HEK293 (cell line): ENCODE measurements around the gene MACROH2A1.

Experiments used
- CTCF ChIA-PET: fragments of 350-600 bp; formaldehyde crosslinking; extraction: SDS; loops from one replicate; lab custom pipeline; 2021; ENCODE audit warnings: antibody characterized with exemption; lab: Yijun Ruan, JAX
- POLR2A ChIA-PET: fragments of 300-600 bp; formaldehyde crosslinking; extraction: SDS; loops from one replicate; lab custom pipeline; 2020; ENCODE audit warnings: antibody characterized with exemption, inconsistent platforms; lab: Yijun Ruan, JAX
- H3K27ac ChIP-seq: fragments of 200-500 bp; sonication (Bioruptor generic); 2 replicates; pipeline ENCODE4 v1.5.1; 2014; ENCODE audit warnings: low read depth, low read length, control low read depth, inconsistent platforms; ENCODE audit errors: extremely low read depth
- H3K36me3 ChIP-seq, 2 experiments: fragments of 200-500 bp in 1 of 2; sonication (Bioruptor generic) in 1 of 2; 1 replicate in 1 of 2; 2 replicates in 1 of 2; pipeline ENCODE4 v1.5.1; 2014 to 2017; ENCODE audit warnings: inconsistent platforms in 2 of 2, low read length in 2 of 2; ENCODE audit not compliant: control insufficient read depth in 2 of 2, insufficient read depth in 1 of 2
- H3K4me1 ChIP-seq: fragments of 200-500 bp; sonication (Bioruptor generic); 2 replicates; pipeline ENCODE4 v1.5.1; 2014; ENCODE audit warnings: mild to moderate bottlenecking, low read length, inconsistent platforms; ENCODE audit not compliant: control insufficient read depth, insufficient read depth
- H3K4me3 ChIP-seq: 2 replicates; pipeline ENCODE4 v1.5.1; 2011; ENCODE audit warnings: low read depth, mild to moderate bottlenecking, control low read depth, low read length, moderate library complexity
- H3K9me3 ChIP-seq: fragments of 200-500 bp; sonication (Bioruptor generic); 2 replicates; pipeline ENCODE4 v1.5.1; 2014; ENCODE audit warnings: low read depth, low read length, inconsistent platforms; ENCODE audit not compliant: control insufficient read depth, insufficient read depth
- HOXC10 ChIP-seq: sonication (generic); formaldehyde crosslinking; IDR thresholded peaks from 2 replicates; pipeline ENCODE4 v1.8.1; 2023; ENCODE audit warnings: mild to moderate bottlenecking, missing genetic modification reagents
- OSR2 ChIP-seq: fragments of 450-650 bp; formaldehyde crosslinking; IDR thresholded peaks from 2 replicates; pipeline ENCODE4 v1.5.1; 2016; ENCODE audit warnings: missing biosample characterization, missing genetic modification characterization
- PATZ1 ChIP-seq: fragments of 450-650 bp; formaldehyde crosslinking; IDR thresholded peaks from 2 replicates; pipeline ENCODE4 v1.5.1; 2016; ENCODE audit warnings: missing biosample characterization, missing genetic modification characterization
- PRDM10 ChIP-seq: fragments of 450-650 bp; formaldehyde crosslinking; IDR thresholded peaks from 2 replicates; pipeline ENCODE4 v1.5.1; 2016; ENCODE audit warnings: missing biosample characterization, missing genetic modification characterization
- SETDB1 ChIP-seq: IDR thresholded peaks from one replicate; pipeline ENCODE4 v1.6.1; 2017; ENCODE audit warnings: mild to moderate bottlenecking, low read length, moderate library complexity, mixed read lengths; ENCODE audit not compliant: insufficient read length
- TRIM28 ChIP-seq: IDR thresholded peaks from 2 replicates; pipeline ENCODE4 v1.6.1; 2011; ENCODE audit warnings: low read length, control low read depth, borderline replicate concordance
- ZBTB26 ChIP-seq: fragments of 450-650 bp; formaldehyde crosslinking; optimal IDR thresholded peaks from 2 replicates; pipeline ENCODE3; 2016; ENCODE audit warnings: missing biosample characterization, mild to moderate bottlenecking, missing genetic modification characterization
- ZBTB7A ChIP-seq: fragments of 450-650 bp; formaldehyde crosslinking; IDR thresholded peaks from 2 replicates; pipeline ENCODE4 v1.5.1; 2016; ENCODE audit warnings: low read depth, missing biosample characterization, missing genetic modification characterization
- ZEB2 ChIP-seq: fragments of 450-650 bp; formaldehyde crosslinking; IDR thresholded peaks from 2 replicates; pipeline ENCODE4 v1.5.1; 2016; ENCODE audit warnings: missing biosample characterization, missing genetic modification characterization
- ZNF214 ChIP-seq: fragments of 450-650 bp; formaldehyde crosslinking; IDR thresholded peaks from 2 replicates; pipeline ENCODE4 v1.5.1; 2017; ENCODE audit warnings: missing biosample characterization, mild to moderate bottlenecking, missing genetic modification characterization, borderline replicate concordance
- ZNF266 ChIP-seq: fragments of 450-650 bp; formaldehyde crosslinking; IDR thresholded peaks from 2 replicates; pipeline ENCODE4 v1.5.1; 2016; ENCODE audit warnings: missing biosample characterization, missing genetic modification characterization, low read depth
- ZNF423 ChIP-seq: fragments of 450-650 bp; formaldehyde crosslinking; IDR thresholded peaks from 2 replicates; pipeline ENCODE4 v1.5.1; 2016; ENCODE audit warnings: missing biosample characterization, missing genetic modification characterization
- ZNF48 ChIP-seq: fragments of 450-650 bp; formaldehyde crosslinking; IDR thresholded peaks from 2 replicates; pipeline ENCODE4 v1.5.1; 2016; ENCODE audit warnings: missing biosample characterization, missing genetic modification characterization
- ZNF529 ChIP-seq: fragments of 450-650 bp; formaldehyde crosslinking; IDR thresholded peaks from 2 replicates; pipeline ENCODE4 v1.5.1; 2017; ENCODE audit warnings: missing genetic modification characterization, missing biosample characterization; ENCODE audit not compliant: insufficient replicate concordance

MACROH2A1 gene

GRCh38 chr5:135430135-135430437 lies 31.1 kb upstream of the MACROH2A1 start:
- H3K4me3 ChIP-seq = no peak overlapping the region
- H3K36me3 ChIP-seq = no peaks in the 10 kb centered on the region
- H3K4me1 ChIP-seq = no peaks in the 10 kb centered on the region
- ChIA-PET CTCF (no interaction called here), POLR2A (no interaction called here)
- H3K27ac ChIP-seq = no peak overlapping the region
- no peak for TF ChIP-seq ZBTB7A (tag by site-specific recombination)
- TF ChIP-seq HOXC10 (CRISPR knock-in tag) = no peak
- TF ChIP-seq SETDB1 = no peak
- TF ChIP-seq PATZ1 (tag by site-specific recombination) = no peak
- no peak for TF ChIP-seq ZNF529 (tag by site-specific recombination)
- no peak for TF ChIP-seq ZNF266 (tag by site-specific recombination)
- no peak for TF ChIP-seq ZNF423 (tag by site-specific recombination)
- no peak for TF ChIP-seq ZNF214
- no peak for TF ChIP-seq PRDM10 (tag by site-specific recombination)
- TF ChIP-seq ZNF48 (tag by site-specific recombination) = no peak
- TF ChIP-seq ZBTB26 (tag by site-specific recombination) = no peak
- TF ChIP-seq, all 188 proteins: peak for 0
- H3K9me3 ChIP-seq = no peaks in the 10 kb centered on the region

GRCh38 chr5:135429301-135430134 lies 30.5 kb upstream of the MACROH2A1 start:
- CTCF ChIA-PET = interaction anchor here (0.5 kb wide), 1 partner anchor 732 kb away, joined by 3 read pairs; no protein-coding TSS in a partner anchor
- Histone ChIP-seq H3K9me3 (no peaks in the 10 kb centered on the region), H3K4me1 (no peaks in the 10 kb centered on the region)

GRCh38 chr5:135428586-135428985 lies 29.6 kb upstream of the MACROH2A1 start:
- TF ChIP-seq SETDB1 = peak; percentile 78
- no peak for TF ChIP-seq OSR2
- no peaks in the 10 kb centered on the region for H3K36me3 ChIP-seq
- H3K4me1 ChIP-seq = no peaks in the 10 kb centered on the region
- no peak overlapping the region for H3K27ac ChIP-seq
- ChIA-PET POLR2A (no interaction called here), CTCF (interaction anchor here (0.6 to 1.4 kb wide), 4 partner anchors 26 to 49 kb away, joined by 3 to 5 read pairs (median 4); no protein-coding TSS in a partner anchor)
- H3K4me3 ChIP-seq = no peak overlapping the region
- no peaks in the 10 kb centered on the region for H3K9me3 ChIP-seq

More at GRCh38 chr5:135429301-135430134, 30.5 kb upstream of the MACROH2A1 start:
- H3K27ac ChIP-seq = no peak overlapping the region
- 0 out of 2 replicates have a peak, but pooled peaks have one; percentile 44 for TF ChIP-seq TRIM28
- TF ChIP-seq ZEB2 (tag by site-specific recombination) = no peak
- H3K4me3 ChIP-seq = no peak overlapping the region
- no peaks in the 10 kb centered on the region for H3K36me3 ChIP-seq
- POLR2A ChIA-PET = no interaction called here
